ENCODE results near the gene NOVA2. TPM values are rescaled to one million over a fixed set of nuclear protein-coding genes. Genes with fewer than 3 reads are reported as not detected.

NOVA2 gene
- total RNA-seq, 1 experiment from 2014 or later: not detected

- Histone ChIP-seq H3K36me3 (ENCODE audit: insufficient read depth, low read length, poor library complexity, severe bottlenecking) (peaks cover 2% of the 10 kb centered on the region), H3K9me3 (ENCODE audit: low read depth, low read length, poor library complexity, severe bottlenecking) (no peaks in the 10 kb centered on the region), H3K27ac (ENCODE audit: low read depth, low read length, poor library complexity, severe bottlenecking) (no peak overlapping the region), H3K27me3 (replicated peaks; ENCODE audit: insufficient read depth, low read depth, low read length, poor library complexity) (no peaks in the 10 kb centered on the region), H3K4me3 (ENCODE audit: low read depth, low read length, poor library complexity, severe bottlenecking) (peak overlapping the region; percentile 79), H3K4me1 (ENCODE audit: insufficient read depth, low read length, poor library complexity, severe bottlenecking) (peaks cover 29% of the 10 kb centered on the region)
- TF ChIP-seq EZH2 (IDR thresholded peaks at IDR 0.05; ENCODE audit: borderline replicate concordance, low read depth, low read length, poor library complexity, severe bottlenecking) (no peak), CTCF (conservative IDR thresholded peaks at IDR 0.05; ENCODE audit: low read depth, low read length) (no peak)
- no peak for DNase-seq (ENCODE audit: low spot score)
- ChIA-PET POLR2A (ENCODE audit: low non-redundant PET) (no interaction called here), CTCF (interaction anchor here (0.6 kb wide), 2 partner anchors 13 to 114 kb away, joined by 4 read pairs; no protein-coding TSS in a partner anchor)
- BruUV-seq (replicated peaks): no TSS peak
- intact Hi-C loops (cut with micrococcal nuclease; ENCODE audit: unreplicated experiment): loop anchor here (1.0 kb wide), 1 partner anchor 21 kb away; the partner anchor contains the start of gene SYMPK
Observed at GRCh38 chr19:45883881-45884681, 89.6 kb downstream of the NOVA2 start.

Small RNAs within 50 kb of the gene (microRNA-seq; reads per million reads assigned to microRNA genes)
- gene MIR769: 549 reads per million, percentile 77 among the genes with 10 or more reads in this experiment

Other genes starting within 250 kb of the NOVA2 start
- 18.8 and 24.3 TPM in 2 replicates for gene FBXO46, start 243.0 kb downstream of the NOVA2 start, total RNA-seq (2021)
- not detected in 2 replicates for gene MEIOSIN, start 240.4 kb downstream of the NOVA2 start, total RNA-seq (2021)
- gene SIX5, start 204.6 kb downstream of the NOVA2 start, total RNA-seq (2021): 23.6 and 26.7 TPM in 2 replicates
- gene DMPK, start 191.4 kb downstream of the NOVA2 start, total RNA-seq (2021): 79.9 and 82.0 TPM in 2 replicates
- 79.2 and 86.7 TPM in 2 replicates for gene DMWD, start 181.0 kb downstream of the NOVA2 start, total RNA-seq (2021)
- gene RSPH6A, start 158.6 kb downstream of the NOVA2 start, total RNA-seq (2021): 0.15 and 0.19 TPM in 2 replicates
- 85.5 and 92.4 TPM in 2 replicates for gene SYMPK, start 110.7 kb downstream of the NOVA2 start, total RNA-seq (2021)
- gene FOXA3, start 109.5 kb downstream of the NOVA2 start, total RNA-seq (2021): not detected in 2 replicates
- gene IRF2BP1, start 87.7 kb downstream of the NOVA2 start, total RNA-seq (2021): 29.7 and 34.5 TPM in 2 replicates
- gene MYPOP, start 71.3 kb downstream of the NOVA2 start, total RNA-seq (2021): 11.4 and 13.5 TPM in 2 replicates
- not detected in 2 replicates for gene NANOS2, start 59.1 kb downstream of the NOVA2 start, total RNA-seq (2021)
- gene CCDC61, start 21.6 kb upstream of the NOVA2 start, total RNA-seq (2021): 15.4 and 16.5 TPM in 2 replicates
- not detected in 2 replicates for gene PGLYRP1, start 49.2 kb upstream of the NOVA2 start, total RNA-seq (2021)
- gene IGFL4, start 67.1 kb upstream of the NOVA2 start, total RNA-seq (2021): not detected in 2 replicates
- gene IGFL3, start 150.8 kb upstream of the NOVA2 start, total RNA-seq (2021): not detected in 2 replicates
- 0.45 and 0.59 TPM in 2 replicates for gene IGFL2, start 174.4 kb upstream of the NOVA2 start, total RNA-seq (2021)

All from A673 (cell line).